GM23338 (cell line): ENCODE measurements around the gene ZNF611. TPM values are rescaled to one million over a fixed set of nuclear protein-coding genes. Genes with fewer than 3 reads are reported as not detected.

ENCODE experiments used
- ATAC-seq: fragments of 200-7000 bp; cut with Tn5 transposase; 3 replicates; pipeline ENCODE4 v1.9.1; 2020
- DNase-seq: peaks from one replicate; pipeline ENCODE4 v3.0.0-alpha.2; 2015; ENCODE audit warnings: low spot score
- H2AFZ ChIP-seq: fragments of 200-600 bp; sonication (generic); 2 replicates; pipeline ENCODE4 v1.8.0; 2016; ENCODE audit warnings: antibody characterized with exemption, mild to moderate bottlenecking, moderate library complexity
- H3F3A ChIP-seq: fragments of 200-600 bp; sonication (generic); replicated peaks from 2 replicates; pipeline ENCODE4 v1.8.0; 2017; ENCODE audit warnings: antibody characterized with exemption, mixed run types, low read depth
- H3K27ac ChIP-seq: fragments of 200-600 bp; sonication (generic); 2 replicates; pipeline ENCODE4 v1.6.1; 2016; ENCODE audit warnings: low read depth
- H3K27me3 ChIP-seq: fragments of 200-600 bp; sonication (generic); 2 replicates; pipeline ENCODE4 v1.8.0; 2016; ENCODE audit warnings: mild to moderate bottlenecking, mixed run types, moderate library complexity; ENCODE audit not compliant: insufficient read depth
- H3K36me3 ChIP-seq: fragments of 200-600 bp; sonication (generic); 2 replicates; pipeline ENCODE4 v1.8.0; 2016; ENCODE audit warnings: mild to moderate bottlenecking; ENCODE audit not compliant: insufficient read depth
- H3K4me1 ChIP-seq: fragments of 200-600 bp; sonication (generic); 2 replicates; pipeline ENCODE4 v1.8.0; 2016; ENCODE audit warnings: mild to moderate bottlenecking, moderate library complexity; ENCODE audit not compliant: insufficient read depth
- H3K4me2 ChIP-seq: fragments of 200-600 bp; sonication (generic); 2 replicates; pipeline ENCODE4 v1.7.1; 2017; ENCODE audit warnings: mixed run types
- H3K4me3 ChIP-seq: fragments of 200-600 bp; sonication (generic); 2 replicates; pipeline ENCODE4 v1.6.1; 2016; ENCODE audit warnings: mixed run types
- H3K79me2 ChIP-seq: fragments of 200-600 bp; sonication (generic); replicated peaks from 2 replicates; pipeline ENCODE4 v1.8.0; 2017; ENCODE audit warnings: mild to moderate bottlenecking; ENCODE audit not compliant: insufficient read depth
- H3K9me2 ChIP-seq: fragments of 200-600 bp; sonication (generic); 2 replicates; pipeline ENCODE4 v1.8.0; 2017; ENCODE audit not compliant: insufficient read depth
- H4K20me1 ChIP-seq: fragments of 200-600 bp; sonication (generic); replicated peaks from 2 replicates; pipeline ENCODE4 v1.8.0; 2017; ENCODE audit warnings: mild to moderate bottlenecking; ENCODE audit not compliant: insufficient read depth
- H3K27ac Mint-ChIP-seq: 2 replicates; pipeline ENCODE4 v1.8.0; 2020; ENCODE audit warnings: inconsistent platforms, mild to moderate bottlenecking, moderate library complexity, mixed read lengths
- H3K27me3 Mint-ChIP-seq: 3 replicates; pipeline ENCODE4 v1.8.0; 2022; ENCODE audit warnings: low read depth, mild to moderate bottlenecking, moderate library complexity, mixed read lengths, inconsistent platforms; ENCODE audit not compliant: insufficient read depth, poor library complexity
- H3K36me3 Mint-ChIP-seq: 3 replicates; pipeline ENCODE4 v1.8.0; 2021; ENCODE audit warnings: low read depth, mild to moderate bottlenecking, inconsistent platforms, moderate library complexity, mixed read lengths
- H3K4me1 Mint-ChIP-seq: 3 replicates; pipeline ENCODE4 v1.8.0; 2020; ENCODE audit warnings: mild to moderate bottlenecking, inconsistent platforms, mixed read lengths
- H3K4me3 Mint-ChIP-seq: 3 replicates; pipeline ENCODE4 v1.8.0; 2021; ENCODE audit warnings: moderate library complexity, mild to moderate bottlenecking, inconsistent platforms, mixed read lengths
- H3K9me3 Mint-ChIP-seq: 3 replicates; pipeline ENCODE4 v1.8.0; 2020; ENCODE audit warnings: moderate library complexity, mild to moderate bottlenecking, inconsistent platforms, mixed read lengths
- CTCF ChIP-seq, 2 experiments: fragments of 200-600 bp in 1 of 2; sonication (generic) in 1 of 2; conservative IDR thresholded peaks; 2 replicates each; pipeline versions ENCODE4 v1.5.1 to v1.6.1; 2016 to 2017; ENCODE audit warnings: antibody characterized with exemption in 2 of 2, low read depth in 2 of 2, mild to moderate bottlenecking in 2 of 2, moderate library complexity in 1 of 2
- EZH2 ChIP-seq: fragments of 200-600 bp; sonication (generic); IDR thresholded peaks from one replicate; pipeline ENCODE4 v1.8.0; 2017; ENCODE audit warnings: antibody characterized with exemption, mild to moderate bottlenecking, low read depth; ENCODE audit not compliant: unreplicated experiment
- JUNB ChIP-seq: IDR thresholded peaks from one replicate; pipeline ENCODE4 v1.6.1; 2016; ENCODE audit warnings: antibody characterized with exemption; ENCODE audit not compliant: unreplicated experiment
- NANOG ChIP-seq: IDR thresholded peaks from 2 replicates; pipeline ENCODE4 v1.6.1; 2016; ENCODE audit warnings: antibody characterized with exemption, borderline replicate concordance
- ZNF114 ChIP-seq: fragments of 250-450 bp; sonication (Bioruptor Pico); IDR thresholded peaks from 2 replicates; pipeline ENCODE4 v1.5.0; 2020; ENCODE audit warnings: mild to moderate bottlenecking, moderate library complexity
- polyA plus RNA-seq: library from polyadenylated mRNA; unstranded; fragments of >200 nt; fragmentation: Nextera tagmentation; extraction: Ambion mirVana; gene quantifications from 2 replicates; pipeline ENCODE4 v1.2.1, GENCODE V29; 2016
- total RNA-seq: library from RNA; depleted of rRNA; stranded (reverse); fragments of >200 nt; shearing (Covaris generic); gene quantifications from 2 replicates; pipeline ENCODE4 v1.2.3, GENCODE V29; 2014
- TF ChIP-seq, protein P1 (sequence below): IDR thresholded peaks from one replicate; pipeline ENCODE4 v1.6.1; 2018; ENCODE audit warnings: antibody characterized with exemption; ENCODE audit not compliant: unreplicated experiment

ZNF611 gene
- total and polyA plus RNA-seq, 2 experiments from 2014 or later = 5.3 to 16.4 TPM

DNA sequence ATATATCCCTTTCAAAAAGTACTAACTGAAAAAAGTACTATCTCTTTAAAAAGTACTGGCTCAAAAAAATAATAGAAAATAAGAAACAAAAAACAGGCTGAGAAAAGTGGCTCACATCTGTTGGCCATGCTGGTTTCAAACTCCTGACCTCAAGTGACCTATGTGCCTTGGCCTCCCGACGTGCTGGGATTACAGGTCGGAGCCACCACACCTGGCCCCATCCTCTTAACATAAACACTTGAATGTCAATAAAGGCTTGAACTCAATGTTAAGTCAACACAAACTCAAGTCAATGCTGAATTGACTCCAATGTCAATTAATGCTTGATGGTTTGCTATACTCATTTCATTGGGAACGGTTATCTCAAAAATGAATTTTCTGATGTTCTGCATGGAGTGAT lies 30.9 kb downstream of the ZNF611 start (continued):
- TF ChIP-seq CTCF (conservative IDR thresholded peaks at IDR 0.05; ENCODE audit: low read depth in 2 of 2) (no peak), NANOG (no peak)

- H3K27me3 ChIP-seq = no peaks in the 10 kb centered on the region
- ATAC-seq (no peak), DNase-seq (no peak)
- Mint-ChIP-seq H3K27ac (no peak overlapping the region), H3K4me3 (no peak overlapping the region), H3K9me3 (peaks cover 15% of the 10 kb centered on the region), H3K27me3 (peaks cover 8% of the 10 kb centered on the region), H3K36me3 (peaks cover 24% of the 10 kb centered on the region), H3K4me1 (peaks cover 5% of the 10 kb centered on the region)
- no peaks in the 10 kb centered on the region for H3F3A ChIP-seq
- no peak overlapping the region for H3K27ac ChIP-seq
- TF ChIP-seq EZH2 (no peak), NANOG (no peak), CTCF (conservative IDR thresholded peaks at IDR 0.05; ENCODE audit: low read depth in 2 of 2) (no peak), ZNF114 (CRISPR knock-in tag) (no peak), JUNB (no peak)
- TF ChIP-seq, protein P1, sequence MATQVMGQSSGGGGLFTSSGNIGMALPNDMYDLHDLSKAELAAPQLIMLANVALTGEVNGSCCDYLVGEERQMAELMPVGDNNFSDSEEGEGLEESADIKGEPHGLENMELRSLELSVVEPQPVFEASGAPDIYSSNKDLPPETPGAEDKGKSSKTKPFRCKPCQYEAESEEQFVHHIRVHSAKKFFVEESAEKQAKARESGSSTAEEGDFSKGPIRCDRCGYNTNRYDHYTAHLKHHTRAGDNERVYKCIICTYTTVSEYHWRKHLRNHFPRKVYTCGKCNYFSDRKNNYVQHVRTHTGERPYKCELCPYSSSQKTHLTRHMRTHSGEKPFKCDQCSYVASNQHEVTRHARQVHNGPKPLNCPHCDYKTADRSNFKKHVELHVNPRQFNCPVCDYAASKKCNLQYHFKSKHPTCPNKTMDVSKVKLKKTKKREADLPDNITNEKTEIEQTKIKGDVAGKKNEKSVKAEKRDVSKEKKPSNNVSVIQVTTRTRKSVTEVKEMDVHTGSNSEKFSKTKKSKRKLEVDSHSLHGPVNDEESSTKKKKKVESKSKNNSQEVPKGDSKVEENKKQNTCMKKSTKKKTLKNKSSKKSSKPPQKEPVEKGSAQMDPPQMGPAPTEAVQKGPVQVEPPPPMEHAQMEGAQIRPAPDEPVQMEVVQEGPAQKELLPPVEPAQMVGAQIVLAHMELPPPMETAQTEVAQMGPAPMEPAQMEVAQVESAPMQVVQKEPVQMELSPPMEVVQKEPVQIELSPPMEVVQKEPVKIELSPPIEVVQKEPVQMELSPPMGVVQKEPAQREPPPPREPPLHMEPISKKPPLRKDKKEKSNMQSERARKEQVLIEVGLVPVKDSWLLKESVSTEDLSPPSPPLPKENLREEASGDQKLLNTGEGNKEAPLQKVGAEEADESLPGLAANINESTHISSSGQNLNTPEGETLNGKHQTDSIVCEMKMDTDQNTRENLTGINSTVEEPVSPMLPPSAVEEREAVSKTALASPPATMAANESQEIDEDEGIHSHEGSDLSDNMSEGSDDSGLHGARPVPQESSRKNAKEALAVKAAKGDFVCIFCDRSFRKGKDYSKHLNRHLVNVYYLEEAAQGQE = no peak
- H3K4me2 ChIP-seq = no peak overlapping the region
- peaks cover 10% of the 10 kb centered on the region; the same call in 1 of the 2 replicates for H3K36me3 ChIP-seq
- H3K9me2 ChIP-seq = no peaks in the 10 kb centered on the region
- no peak overlapping the region for H3K4me3 ChIP-seq
- no peak overlapping the region for H2AFZ ChIP-seq
- no peaks in the 10 kb centered on the region for H3K79me2 ChIP-seq
- H3K4me1 ChIP-seq = no peaks in the 10 kb centered on the region; the same call in 1 of the 2 replicates
- no peaks in the 10 kb centered on the region for H4K20me1 ChIP-seq
These were observed 34.2 kb downstream of the ZNF611 start for GRCh38 chr19:52700673-52701072.
